ENCODE results near the gene LILRA6.

The LILRA6 gene

GRCh38 chr19:54206030-54206830 is 36.4 kb downstream of the LILRA6 start:
- Histone ChIP-seq H3K27ac (ENCODE audit: low read length) (no peak overlapping the region), H4K20me1 (ENCODE audit: insufficient read depth, low read length) (peaks cover 98% of the 10 kb centered on the region), H3K9me3 (ENCODE audit: insufficient read depth, low read length) (no peaks in the 10 kb centered on the region), H3K4me2 (ENCODE audit: low read length) (peak overlapping the region; percentile 54), H3K9ac (ENCODE audit: low read length) (no peak overlapping the region), H3K79me2 (ENCODE audit: low read length) (peaks cover 70% of the 10 kb centered on the region), H3K36me3 (replicated peaks; ENCODE audit: low read depth, low read length) (peaks cover 82% of the 10 kb centered on the region), H3K4me3 (ENCODE audit: low read length) (no peak overlapping the region), H3K27me3 (ENCODE audit: low read depth, low read length) (no peaks in the 10 kb centered on the region), H2AFZ (ENCODE audit: low read depth, low read length) (no peak overlapping the region), H3K4me1 (ENCODE audit: low read length) (peaks cover 73% of the 10 kb centered on the region)
- TF ChIP-seq CTCF (IDR thresholded peaks at IDR 0.05; ENCODE audit: low read depth, low read length) (no peak), EZH2phosphoT487 (IDR thresholded peaks at IDR 0.05; ENCODE audit: low read depth) (no peak)

- Histone ChIP-seq H3K4me1 (ENCODE audit: low read length) (peaks cover 75% of the 10 kb centered on the region), H3K27ac (ENCODE audit: low read length) (no peak overlapping the region), H3K79me2 (ENCODE audit: low read length) (peaks cover 81% of the 10 kb centered on the region), H3K9me3 (ENCODE audit: insufficient read depth, low read length) (no peaks in the 10 kb centered on the region), H2AFZ (ENCODE audit: low read depth, low read length) (no peak overlapping the region), H4K20me1 (ENCODE audit: insufficient read depth, low read length) (peaks cover 88% of the 10 kb centered on the region), H3K27me3 (ENCODE audit: low read depth, low read length) (no peaks in the 10 kb centered on the region), H3K36me3 (replicated peaks; ENCODE audit: low read depth, low read length) (peaks cover 76% of the 10 kb centered on the region), H3K4me3 (ENCODE audit: low read length) (no peak overlapping the region), H3K9ac (ENCODE audit: low read length) (no peak overlapping the region), H3K4me2 (ENCODE audit: low read length) (peak overlapping the region; percentile 99)
- TF ChIP-seq CTCF (IDR thresholded peaks at IDR 0.05; ENCODE audit: low read depth, low read length), result no peak
- no peak for TF ChIP-seq EZH2phosphoT487 (IDR thresholded peaks at IDR 0.05; ENCODE audit: low read depth)
Observed at GRCh38 chr19:54204767-54205468, 37.7 kb downstream of the LILRA6 start.

- H3K79me2 ChIP-seq (ENCODE audit: low read length), result peaks cover 84% of the 10 kb centered on the region
- no peak for TF ChIP-seq EZH2phosphoT487 (IDR thresholded peaks at IDR 0.05; ENCODE audit: low read depth)
- no peak for TF ChIP-seq CTCF (IDR thresholded peaks at IDR 0.05; ENCODE audit: low read depth, low read length)
- no peaks in the 10 kb centered on the region for H3K9me3 ChIP-seq (ENCODE audit: insufficient read depth, low read length)
- peak overlapping the region; percentile 91 for H3K9ac ChIP-seq (ENCODE audit: low read length)
- peak overlapping the region; percentile 79 for H3K27ac ChIP-seq (ENCODE audit: low read length)
- H4K20me1 ChIP-seq (ENCODE audit: insufficient read depth, low read length), result peaks cover 70% of the 10 kb centered on the region
- H2AFZ ChIP-seq (ENCODE audit: low read depth, low read length), result no peak overlapping the region
- peaks cover 71% of the 10 kb centered on the region for H3K36me3 ChIP-seq (replicated peaks; ENCODE audit: low read depth, low read length)
- H3K4me1 ChIP-seq (ENCODE audit: low read length), result peaks cover 71% of the 10 kb centered on the region
- H3K4me3 ChIP-seq (ENCODE audit: low read length), result peak overlapping the region; percentile 80
- H3K4me2 ChIP-seq (ENCODE audit: low read length), result peak overlapping the region; percentile 99
- H3K27me3 ChIP-seq (ENCODE audit: low read depth, low read length), result no peaks in the 10 kb centered on the region
Observed at GRCh38 chr19:54203151-54203611, 39.4 kb downstream of the LILRA6 start.

- Histone ChIP-seq H2AFZ (ENCODE audit: low read depth, low read length) (no peak overlapping the region), H3K9me3 (ENCODE audit: insufficient read depth, low read length) (no peaks in the 10 kb centered on the region), H3K4me3 (ENCODE audit: low read length) (peak overlapping the region; percentile 80), H3K36me3 (replicated peaks; ENCODE audit: low read depth, low read length) (peaks cover 62% of the 10 kb centered on the region), H3K4me1 (ENCODE audit: low read length) (peaks cover 59% of the 10 kb centered on the region), H3K27ac (ENCODE audit: low read length) (peak overlapping the region; percentile 79), H3K27me3 (ENCODE audit: low read depth, low read length) (no peaks in the 10 kb centered on the region), H3K79me2 (ENCODE audit: low read length) (peaks cover 77% of the 10 kb centered on the region), H4K20me1 (ENCODE audit: insufficient read depth, low read length) (peaks cover 58% of the 10 kb centered on the region), H3K9ac (ENCODE audit: low read length) (peak overlapping the region; percentile 91), H3K4me2 (ENCODE audit: low read length) (peak overlapping the region; percentile 99)
- TF ChIP-seq CTCF (IDR thresholded peaks at IDR 0.05; ENCODE audit: low read depth, low read length) (no peak), EZH2phosphoT487 (IDR thresholded peaks at IDR 0.05; ENCODE audit: low read depth) (no peak)
Observed at GRCh38 chr19:54201980-54202379, 40.6 kb downstream of the LILRA6 start.

All from OCI-LY3 (cell line).